NCI-H2227 (cell line): ENCODE measurements around the gene NT5DC2.

Experiments used
- DNase-seq: peaks from one replicate; lab custom pipeline; 2025; ENCODE audit not compliant: unreplicated experiment; lab: John Stamatoyannopoulos, UW

NT5DC2 gene

DNA sequence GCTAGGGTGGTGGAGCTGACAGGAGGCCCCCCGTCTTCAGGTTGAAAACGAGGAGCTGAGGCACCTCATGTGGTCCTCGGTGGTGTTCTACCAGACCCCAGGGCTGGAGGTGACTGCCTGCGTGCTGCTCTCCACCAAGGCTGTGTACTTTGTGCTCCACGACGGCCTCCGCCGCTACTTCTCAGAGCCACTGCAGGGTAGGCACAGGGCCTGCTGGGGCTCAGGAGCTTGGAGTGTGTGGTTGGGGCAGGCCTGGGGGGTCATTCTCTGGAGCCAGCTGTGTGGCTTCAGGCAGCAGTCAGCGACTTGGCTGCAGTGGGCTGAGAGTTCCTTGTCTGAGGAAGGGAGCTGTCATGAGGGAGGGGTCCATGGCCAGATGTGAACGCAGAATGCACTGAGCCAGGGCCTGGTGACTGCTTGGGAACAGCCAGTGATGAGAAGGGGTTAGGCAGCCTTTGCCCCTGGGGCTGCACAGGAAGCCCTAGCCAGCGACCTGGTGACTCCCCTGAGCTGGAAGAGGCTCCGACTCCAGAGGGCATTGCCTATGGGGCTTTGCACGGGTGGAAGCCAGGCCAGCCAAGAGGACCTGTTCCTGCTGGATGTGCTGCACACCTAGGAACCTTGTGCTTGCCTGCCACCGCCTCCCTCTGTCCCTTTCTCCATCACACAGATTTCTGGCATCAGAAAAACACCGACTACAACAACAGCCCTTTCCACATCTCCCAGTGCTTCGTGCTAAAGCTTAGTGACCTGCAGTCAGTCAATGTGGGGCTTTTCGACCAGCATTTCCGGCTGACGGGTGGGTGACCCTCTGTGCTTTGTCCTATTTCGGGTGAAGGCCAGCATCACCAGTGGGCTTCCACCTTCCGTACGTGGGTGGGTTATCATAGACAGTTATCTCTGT, 43.4 kb downstream of the NT5DC2 start:
- DNase-seq, result no peak

DNA sequence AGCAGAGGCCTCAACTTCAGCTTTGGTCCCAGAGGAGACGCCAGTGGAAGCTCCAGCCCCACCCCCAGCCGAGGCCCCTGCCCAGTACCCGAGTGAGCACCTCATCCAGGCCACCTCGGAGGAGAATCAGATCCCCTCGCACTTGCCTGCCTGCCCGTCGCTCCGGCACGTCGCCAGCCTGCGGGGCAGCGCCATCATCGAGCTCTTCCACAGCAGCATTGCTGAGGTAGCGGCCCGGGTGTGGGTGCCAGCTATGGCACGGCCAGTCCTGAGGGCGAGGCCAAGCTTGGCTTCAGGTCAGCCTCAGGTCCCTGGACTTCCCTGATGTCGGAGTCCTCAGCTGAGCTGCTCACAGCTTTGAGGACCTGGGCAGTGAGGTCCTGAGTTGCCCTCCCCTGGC, 44.2 kb downstream of the NT5DC2 start:
- no peak for DNase-seq

GRCh38 chr3:52488746-52489145, 44.9 kb downstream of the NT5DC2 start:
- DNase-seq, result no peak

DNA sequence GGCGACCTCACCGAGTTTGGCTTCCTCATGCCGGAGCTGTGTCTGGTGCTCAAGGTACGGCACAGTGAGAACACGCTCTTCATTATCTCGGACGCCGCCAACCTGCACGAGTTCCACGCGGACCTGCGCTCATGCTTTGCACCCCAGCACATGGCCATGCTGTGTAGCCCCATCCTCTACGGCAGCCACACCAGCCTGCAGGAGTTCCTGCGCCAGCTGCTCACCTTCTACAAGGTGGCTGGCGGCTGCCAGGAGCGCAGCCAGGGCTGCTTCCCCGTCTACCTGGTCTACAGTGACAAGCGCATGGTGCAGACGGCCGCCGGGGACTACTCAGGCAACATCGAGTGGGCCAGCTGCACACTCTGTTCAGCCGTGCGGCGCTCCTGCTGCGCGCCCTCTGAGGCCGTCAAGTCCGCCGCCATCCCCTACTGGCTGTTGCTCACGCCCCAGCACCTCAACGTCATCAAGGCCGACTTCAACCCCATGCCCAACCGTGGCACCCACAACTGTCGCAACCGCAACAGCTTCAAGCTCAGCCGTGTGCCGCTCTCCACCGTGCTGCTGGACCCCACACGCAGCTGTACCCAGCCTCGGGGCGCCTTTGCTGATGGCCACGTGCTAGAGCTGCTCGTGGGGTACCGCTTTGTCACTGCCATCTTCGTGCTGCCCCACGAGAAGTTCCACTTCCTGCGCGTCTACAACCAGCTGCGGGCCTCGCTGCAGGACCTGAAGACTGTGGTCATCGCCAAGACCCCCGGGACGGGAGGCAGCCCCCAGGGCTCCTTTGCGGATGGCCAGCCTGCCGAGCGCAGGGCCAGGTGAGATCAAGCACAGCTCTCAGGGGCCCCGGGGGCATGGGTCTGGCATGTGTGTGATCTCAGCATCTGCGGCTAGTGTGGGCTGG, 45.6 kb downstream of the NT5DC2 start:
- DNase-seq, result no peak

GRCh38 chr3:52487050-52487787, 46.4 kb downstream of the NT5DC2 start:
- DNase-seq, result no peak

DNA sequence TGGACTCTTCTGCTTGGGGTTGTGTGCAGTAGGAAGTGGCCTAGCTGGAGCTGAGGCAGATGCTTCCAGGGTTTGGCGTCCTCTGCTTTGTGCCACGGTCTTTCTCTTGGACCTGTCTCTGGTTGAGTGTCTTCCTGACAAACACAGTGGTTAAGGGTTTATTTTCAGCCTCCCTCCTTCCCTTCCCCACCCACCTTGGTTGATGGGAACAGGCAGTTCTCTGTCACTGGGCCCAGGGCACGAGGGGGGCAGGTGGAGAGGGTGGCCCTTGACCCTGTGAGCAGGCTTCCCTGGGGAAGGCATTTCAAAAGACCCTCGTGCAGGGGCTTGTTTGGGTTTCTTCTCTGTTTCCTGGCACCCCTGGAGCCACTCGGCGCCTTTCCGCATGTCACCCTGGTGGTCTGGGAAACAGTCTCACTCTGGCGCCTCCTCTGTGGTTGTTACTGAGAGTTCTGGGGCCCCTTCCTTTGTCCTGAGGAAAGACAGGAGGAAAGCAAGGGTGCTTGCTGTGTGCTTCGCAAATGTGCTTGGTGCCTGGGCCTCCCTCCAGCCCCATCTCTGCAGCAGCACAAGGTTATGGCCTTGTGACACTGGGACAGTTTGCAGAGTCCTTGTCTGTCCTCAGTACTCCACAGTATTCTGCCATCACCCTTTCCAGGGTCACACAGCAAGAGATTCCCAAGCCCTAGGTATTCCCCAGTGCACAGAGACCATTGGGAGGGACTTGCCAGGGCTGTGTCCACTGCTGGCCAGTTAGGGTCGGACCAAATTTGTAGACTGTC, 48.8 kb downstream of the NT5DC2 start:
- DNase-seq, result no peak

DNA sequence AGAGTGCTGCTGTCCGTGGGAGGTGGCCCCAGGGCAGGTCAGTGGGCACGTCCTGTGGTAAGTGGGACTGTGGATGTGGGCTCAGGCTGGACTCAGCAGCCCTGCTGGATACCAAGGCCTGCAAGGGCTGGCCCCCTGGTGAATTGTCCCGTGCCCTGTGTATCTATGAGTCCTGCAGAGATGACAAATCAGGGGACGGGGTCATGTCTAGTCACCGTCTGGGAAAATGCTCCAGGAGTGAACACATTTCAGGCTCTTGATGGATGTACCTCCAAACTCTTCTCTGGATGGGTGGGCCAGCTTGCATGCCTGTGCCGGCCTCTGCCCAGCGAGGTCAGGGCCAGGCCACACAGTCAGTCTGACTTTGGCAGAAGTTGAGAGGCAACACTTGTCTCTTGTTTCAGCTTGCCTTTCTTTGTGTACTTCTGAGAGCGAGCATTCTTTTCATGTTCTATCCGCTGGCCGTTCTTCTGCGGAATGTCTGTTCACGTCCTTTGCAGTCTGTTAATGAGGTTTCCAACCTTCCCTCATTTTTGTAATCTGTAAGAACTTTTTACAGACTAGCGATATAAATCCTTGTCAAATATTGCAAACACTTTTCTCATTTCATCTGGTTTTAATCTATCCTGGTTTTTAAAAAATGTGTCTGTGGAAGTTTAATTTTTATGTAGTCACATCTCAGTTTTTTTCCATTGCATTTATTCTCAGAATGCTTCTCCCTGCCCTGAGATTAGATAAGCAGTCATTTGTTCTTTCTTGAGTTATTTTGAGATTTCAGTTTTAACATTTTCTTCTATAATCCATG, 49.9 kb downstream of the NT5DC2 start:
- DNase-seq, result no peak

GRCh38 chr3:52483081-52483480, 50.6 kb downstream of the NT5DC2 start:
- DNase-seq, result no peak

GRCh38 chr3:52481819-52482521, 51.7 kb downstream of the NT5DC2 start:
- DNase-seq, result no peak

GRCh38 chr3:52480768-52481715, 52.6 kb downstream of the NT5DC2 start:
- DNase-seq, result no peak

GRCh38 chr3:52479877-52480575, 53.6 kb downstream of the NT5DC2 start:
- no peak for DNase-seq

GRCh38 chr3:52479037-52479876, 54.4 kb downstream of the NT5DC2 start:
- no peak for DNase-seq

DNA sequence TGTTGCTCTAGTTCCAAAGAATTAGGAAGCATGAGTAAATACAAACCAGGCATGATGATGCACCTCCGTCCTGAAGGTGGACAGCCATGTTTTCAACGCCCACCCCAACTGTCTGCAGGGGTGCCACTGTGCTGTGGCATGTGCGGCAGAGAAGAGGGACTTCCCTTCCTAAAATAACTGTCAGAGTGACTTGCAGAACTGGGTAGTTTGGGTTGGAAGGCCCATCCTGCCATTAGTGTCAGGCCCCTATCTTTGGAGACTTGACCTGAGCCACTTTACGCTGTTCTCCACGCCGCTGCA, 55.9 kb downstream of the NT5DC2 start:
- no peak for DNase-seq

GRCh38 chr3:52477076-52477795, 56.4 kb downstream of the NT5DC2 start:
- DNase-seq, result no peak
